PC-3 (cell line): ENCODE measurements around the gene PYGM. TPM values are rescaled to one million over a fixed set of nuclear protein-coding genes. Genes with fewer than 3 reads are reported as not detected.

Experiments
- ATAC-seq: fragments of 200-7000 bp; cut with Tn5 transposase; 2 replicates; pipeline ENCODE4 v1.9.1; 2020; ENCODE audit warnings: mild to moderate bottlenecking, moderate library complexity
- BruUV-seq: library from RNA; stranded (reverse); fragments of 400-500 nt; replicated peaks from 2 replicates; lab custom pipeline; 2021; lab: Mats Ljungman, UMichigan
- CTCF ChIA-PET: fragments of 300-600 bp; sonication (Branson Sonifier 250); formaldehyde crosslinking; loops from one replicate; lab custom pipeline; 2022; ENCODE audit warnings: antibody characterized with exemption; lab: Charles Lee
- POLR2A ChIA-PET: fragments of 300-600 bp; sonication (Branson Sonifier 250); formaldehyde crosslinking; loops from one replicate; lab custom pipeline; 2022; ENCODE audit warnings: antibody characterized with exemption; ENCODE audit not compliant: unreplicated experiment; lab: Charles Lee
- DNase-seq: peaks from one replicate; pipeline ENCODE4 v3.0.0-alpha.2; 2015
- H2AFZ ChIP-seq: fragments of 300-600 bp; sonication (generic); 2 replicates; pipeline ENCODE4 v1.6.0; 2016; ENCODE audit warnings: antibody characterized with exemption, low read length
- H3F3A ChIP-seq: fragments of 300-600 bp; sonication (generic); one replicate; pipeline ENCODE4 v1.6.0; 2017; ENCODE audit warnings: antibody characterized with exemption, low read length, control low read depth, mild to moderate bottlenecking; ENCODE audit not compliant: unreplicated experiment
- H3K27ac ChIP-seq: fragments of 300-600 bp; sonication (generic); 2 replicates; pipeline ENCODE4 v1.5.1; 2016; ENCODE audit warnings: mild to moderate bottlenecking, low read length
- H3K27me3 ChIP-seq: fragments of 300-600 bp; sonication (generic); 2 replicates; pipeline ENCODE4 v1.6.1; 2016; ENCODE audit warnings: low read length, mixed read lengths
- H3K36me3 ChIP-seq: fragments of 300-600 bp; sonication (generic); 2 replicates; pipeline ENCODE4 v1.6.1; 2016; ENCODE audit warnings: low read depth, mixed run types, low read length, mixed read lengths
- H3K4me1 ChIP-seq: fragments of 300-600 bp; sonication (generic); 2 replicates; pipeline ENCODE4 v1.5.1; 2016; ENCODE audit warnings: low read length; ENCODE audit not compliant: insufficient read depth
- H3K4me2 ChIP-seq: fragments of 300-600 bp; sonication (generic); 2 replicates; pipeline ENCODE4 v1.6.0; 2016; ENCODE audit warnings: low read length
- H3K4me3 ChIP-seq: fragments of 300-600 bp; sonication (generic); 2 replicates; pipeline ENCODE4 v1.5.1; 2016; ENCODE audit warnings: mild to moderate bottlenecking, low read length, mixed read lengths
- H3K79me2 ChIP-seq: fragments of 300-600 bp; sonication (generic); 2 replicates; pipeline ENCODE4 v1.6.1; 2017; ENCODE audit warnings: low read length, mixed read lengths
- H3K9ac ChIP-seq: fragments of 300-600 bp; sonication (generic); 2 replicates; pipeline ENCODE4 v1.6.0; 2016; ENCODE audit warnings: mild to moderate bottlenecking, low read length
- H3K9me2 ChIP-seq: fragments of 300-600 bp; sonication (generic); replicated peaks from 2 replicates; pipeline ENCODE4 v1.6.1; 2016; ENCODE audit warnings: mixed run types, low read length, mixed read lengths
- H3K9me3 ChIP-seq: fragments of 300-600 bp; sonication (generic); 2 replicates; pipeline ENCODE4 v1.6.1; 2016; ENCODE audit warnings: low read length, mixed read lengths
- H4K20me1 ChIP-seq: fragments of 300-600 bp; sonication (generic); 2 replicates; pipeline ENCODE4 v1.6.1; 2016; ENCODE audit warnings: low read length, mixed read lengths
- EZH2 ChIP-seq: fragments of 300-600 bp; sonication (generic); IDR thresholded peaks from one replicate; pipeline ENCODE4 v1.6.1; 2017; ENCODE audit warnings: antibody characterized with exemption, mild to moderate bottlenecking, low read length; ENCODE audit not compliant: unreplicated experiment
- EZH2phosphoT487 ChIP-seq: fragments of 300-600 bp; sonication (generic); IDR thresholded peaks from 2 replicates; pipeline ENCODE4 v1.6.1; 2018; ENCODE audit warnings: mild to moderate bottlenecking, antibody characterized with exemption, low read length, borderline replicate concordance
- intact Hi-C: fragments of 100-400 bp; cut with micrococcal nuclease; formaldehyde crosslinking; loops from 2 replicates; pipeline ENCODE4 v1.9.0; 2023
- total RNA-seq: library from RNA; depleted of rRNA; stranded (reverse); fragments of >200 nt; gene quantifications from 2 replicates; pipeline ENCODE4 v1.2.3, GENCODE V29; 2014
- TF ChIP-seq, protein P1 (sequence below): fragments of 300-600 bp; sonication (generic); conservative IDR thresholded peaks from 2 replicates; pipeline ENCODE4 v1.5.1; 2017; ENCODE audit warnings: antibody characterized with exemption, low read depth, mild to moderate bottlenecking, low read length

The PYGM gene
- total RNA-seq, 1 experiment from 2014 or later = 0.95 TPM

GRCh38 chr11:64735725-64736259 lies 24.0 kb downstream of the PYGM start:
- Histone ChIP-seq H3K36me3 (no peaks in the 10 kb centered on the region), H3K79me2 (no peaks in the 10 kb centered on the region), H3K27me3 (peaks cover 2% of the 10 kb centered on the region; the same call in 1 of the 2 replicates), H3F3A (no peaks in the 10 kb centered on the region), H3K9me2 (no peaks in the 10 kb centered on the region), H2AFZ (no peak overlapping the region), H3K4me3 (no peak overlapping the region), H3K4me1 (no peaks in the 10 kb centered on the region), H4K20me1 (no peaks in the 10 kb centered on the region), H3K27ac (no peak overlapping the region), H3K9me3 (no peaks in the 10 kb centered on the region), H3K4me2 (no peak overlapping the region), H3K9ac (no peak overlapping the region)
- TF ChIP-seq EZH2 = no peak
- intact Hi-C loops = no loop called here
- ATAC-seq (no peak), DNase-seq (no peak)
- ChIA-PET POLR2A (interaction anchor here (0.6 kb wide), 1 partner anchor 185 kb away, joined by 3 read pairs; no protein-coding TSS in a partner anchor), CTCF (interaction anchor here (0.6 kb wide), 2 partner anchors 24 to 33 kb away, joined by 7 to 11 read pairs; partner anchors contain the start of gene PYGM)
- no TSS peak for BruUV-seq

DNA sequence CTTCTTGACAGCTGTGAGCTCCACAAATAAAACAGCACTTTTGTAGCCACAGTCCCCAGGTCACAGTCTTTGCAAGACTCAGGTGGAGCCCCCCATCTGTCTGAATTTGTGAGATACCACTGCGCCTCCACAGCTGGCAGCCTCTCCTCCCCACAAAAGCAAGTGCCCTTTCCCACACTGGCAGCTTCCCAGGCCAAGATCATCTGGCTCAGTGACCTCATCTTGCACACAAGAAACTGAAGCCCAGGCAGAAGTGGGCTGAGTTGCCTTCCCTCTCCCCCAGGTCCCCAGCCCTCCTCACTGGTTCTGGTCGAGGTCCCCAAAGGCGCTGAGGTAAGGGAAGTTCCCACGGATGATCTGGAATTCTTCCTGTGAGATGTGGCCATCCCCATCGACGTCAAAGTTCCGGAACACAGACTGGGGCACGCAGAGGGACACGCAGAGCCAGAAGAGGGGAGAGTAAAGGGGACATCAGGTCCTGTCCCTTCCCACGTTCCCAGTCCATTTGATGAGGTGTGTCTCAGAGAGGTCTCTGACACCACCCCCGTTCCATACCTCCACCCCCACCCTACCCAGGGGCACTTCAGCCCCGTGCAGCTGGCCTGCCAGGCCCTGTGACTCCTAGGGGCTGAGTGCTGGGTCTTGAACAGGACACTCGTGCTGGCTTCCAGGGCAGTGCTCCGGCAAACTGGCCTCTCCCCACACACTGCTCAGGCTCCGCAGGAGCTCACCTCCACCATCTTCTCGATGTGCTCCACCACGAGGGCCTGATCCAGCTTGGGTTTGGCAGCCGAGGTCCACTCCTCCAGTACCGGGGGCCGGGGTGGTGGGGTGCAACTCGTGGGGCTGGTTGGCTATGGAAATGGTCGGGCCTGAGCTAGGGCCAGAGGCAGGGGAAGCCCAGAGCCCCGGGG lies 24.7 kb downstream of the PYGM start:
- no TSS peak for BruUV-seq
- Histone ChIP-seq H3K27ac (no peak overlapping the region), H3K79me2 (no peaks in the 10 kb centered on the region), H3K9me2 (no peaks in the 10 kb centered on the region), H3K4me3 (no peak overlapping the region), H3K27me3 (peaks cover 2% of the 10 kb centered on the region; the same call in 1 of the 2 replicates), H3K4me1 (no peaks in the 10 kb centered on the region), H4K20me1 (no peaks in the 10 kb centered on the region), H3K9ac (no peak overlapping the region), H3F3A (no peaks in the 10 kb centered on the region), H3K4me2 (no peak overlapping the region), H3K36me3 (no peaks in the 10 kb centered on the region), H3K9me3 (no peaks in the 10 kb centered on the region), H2AFZ (no peak overlapping the region)
- intact Hi-C loops = no loop called here
- DNase-seq = no peak
- CTCF ChIA-PET = interaction anchor here (0.6 kb wide), 2 partner anchors 25 to 32 kb away, joined by 7 to 11 read pairs; partner anchors contain the start of gene PYGM
- TF ChIP-seq, protein P1, sequence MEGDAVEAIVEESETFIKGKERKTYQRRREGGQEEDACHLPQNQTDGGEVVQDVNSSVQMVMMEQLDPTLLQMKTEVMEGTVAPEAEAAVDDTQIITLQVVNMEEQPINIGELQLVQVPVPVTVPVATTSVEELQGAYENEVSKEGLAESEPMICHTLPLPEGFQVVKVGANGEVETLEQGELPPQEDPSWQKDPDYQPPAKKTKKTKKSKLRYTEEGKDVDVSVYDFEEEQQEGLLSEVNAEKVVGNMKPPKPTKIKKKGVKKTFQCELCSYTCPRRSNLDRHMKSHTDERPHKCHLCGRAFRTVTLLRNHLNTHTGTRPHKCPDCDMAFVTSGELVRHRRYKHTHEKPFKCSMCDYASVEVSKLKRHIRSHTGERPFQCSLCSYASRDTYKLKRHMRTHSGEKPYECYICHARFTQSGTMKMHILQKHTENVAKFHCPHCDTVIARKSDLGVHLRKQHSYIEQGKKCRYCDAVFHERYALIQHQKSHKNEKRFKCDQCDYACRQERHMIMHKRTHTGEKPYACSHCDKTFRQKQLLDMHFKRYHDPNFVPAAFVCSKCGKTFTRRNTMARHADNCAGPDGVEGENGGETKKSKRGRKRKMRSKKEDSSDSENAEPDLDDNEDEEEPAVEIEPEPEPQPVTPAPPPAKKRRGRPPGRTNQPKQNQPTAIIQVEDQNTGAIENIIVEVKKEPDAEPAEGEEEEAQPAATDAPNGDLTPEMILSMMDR = no peak
- no peak for TF ChIP-seq EZH2phosphoT487
- no peak for TF ChIP-seq EZH2
- POLR2A ChIA-PET = interaction anchor here (0.6 kb wide), 1 partner anchor 184 kb away, joined by 3 read pairs; no protein-coding TSS in a partner anchor
- ATAC-seq = no peak

GRCh38 chr11:64731601-64732000 lies 28.2 kb downstream of the PYGM start:
- BruUV-seq = no TSS peak
- H3K27me3 ChIP-seq = peaks cover 2% of the 10 kb centered on the region; the same call in 1 of the 2 replicates
- no peaks in the 10 kb centered on the region for H3K9me2 ChIP-seq
- POLR2A ChIA-PET = no interaction called here
- no peaks in the 10 kb centered on the region for H4K20me1 ChIP-seq
- no peaks in the 10 kb centered on the region for H3K36me3 ChIP-seq
- H3F3A ChIP-seq = no peaks in the 10 kb centered on the region
- H2AFZ ChIP-seq = no peak overlapping the region
- ATAC-seq (no peak), DNase-seq (no peak)
- TF ChIP-seq EZH2phosphoT487 (no peak), EZH2 (no peak)
- TF ChIP-seq, protein P1 = no peak
- no peak overlapping the region for H3K27ac ChIP-seq
- H3K79me2 ChIP-seq = no peaks in the 10 kb centered on the region
- H3K9ac ChIP-seq = no peak overlapping the region
- intact Hi-C loops = no loop called here
- H3K4me3 ChIP-seq = no peak overlapping the region
- no peak overlapping the region for H3K4me2 ChIP-seq
- no peaks in the 10 kb centered on the region for H3K9me3 ChIP-seq
- no peaks in the 10 kb centered on the region for H3K4me1 ChIP-seq
- CTCF ChIA-PET = no interaction called here
